Measurements from ENCODE around the gene TNRC6C.

Gene TNRC6C

GRCh38 chr17:78126895-78127238 is 168.4 kb downstream of the TNRC6C start:
- TF ChIP-seq GATA3 (IDR thresholded peaks at IDR 0.05; ENCODE audit: low read depth, low read length) (no peak), GATA2 (IDR thresholded peaks at IDR 0.05; ENCODE audit: low read depth, low read length) (no peak)

- TF ChIP-seq GATA3 (IDR thresholded peaks at IDR 0.05; ENCODE audit: low read depth, low read length) (no peak), GATA2 (IDR thresholded peaks at IDR 0.05; ENCODE audit: low read depth, low read length) (no peak)
Observed at GRCh38 chr17:78127239-78127887, 168.9 kb downstream of the TNRC6C start.

- TF ChIP-seq GATA2 (IDR thresholded peaks at IDR 0.05; ENCODE audit: low read depth, low read length) (no peak), GATA3 (IDR thresholded peaks at IDR 0.05; ENCODE audit: low read depth, low read length) (no peak)
Observed at GRCh38 chr17:78127888-78128550, 169.5 kb downstream of the TNRC6C start.

- no peak for TF ChIP-seq GATA2 (IDR thresholded peaks at IDR 0.05; ENCODE audit: low read depth, low read length)
- no peak for TF ChIP-seq GATA3 (IDR thresholded peaks at IDR 0.05; ENCODE audit: low read depth, low read length)
Observed at GRCh38 chr17:78128551-78129350, 170.2 kb downstream of the TNRC6C start, which contains the start of gene TMC6. TSS of gene TMC6 (minus strand) at chr17:78128755. CDS start at chr17:78126832, 1,923 bp downstream.

- TF ChIP-seq GATA2 (IDR thresholded peaks at IDR 0.05; ENCODE audit: low read depth, low read length) (no peak), GATA3 (IDR thresholded peaks at IDR 0.05; ENCODE audit: low read depth, low read length) (no peak)
Observed at GRCh38 chr17:78129351-78130089, 171.0 kb downstream of the TNRC6C start.

GRCh38 chr17:78130090-78130436 is 171.6 kb downstream of the TNRC6C start:
- TF ChIP-seq GATA3 (IDR thresholded peaks at IDR 0.05; ENCODE audit: low read depth, low read length) (no peak), GATA2 (IDR thresholded peaks at IDR 0.05; ENCODE audit: low read depth, low read length) (no peak)

- TF ChIP-seq GATA2 (IDR thresholded peaks at IDR 0.05; ENCODE audit: low read depth, low read length) = no peak
- TF ChIP-seq GATA3 (IDR thresholded peaks at IDR 0.05; ENCODE audit: low read depth, low read length) = no peak
Observed at GRCh38 chr17:78130437-78131101, 172.1 kb downstream of the TNRC6C start, which contains the start of gene TMC8. TSS of gene TMC8 (plus strand) at chr17:78130771. CDS start at chr17:78131589, 818 bp downstream.

- TF ChIP-seq GATA3 (IDR thresholded peaks at IDR 0.05; ENCODE audit: low read depth, low read length) (no peak), GATA2 (IDR thresholded peaks at IDR 0.05; ENCODE audit: low read depth, low read length) (no peak)
Observed at GRCh38 chr17:78131172-78132083, 172.9 kb downstream of the TNRC6C start.

GRCh38 chr17:78132084-78132676 is 173.7 kb downstream of the TNRC6C start:
- TF ChIP-seq GATA3 (IDR thresholded peaks at IDR 0.05; ENCODE audit: low read depth, low read length) (no peak), GATA2 (IDR thresholded peaks at IDR 0.05; ENCODE audit: low read depth, low read length) (no peak)

GRCh38 chr17:78132767-78133178 is 174.3 kb downstream of the TNRC6C start:
- no peak for TF ChIP-seq GATA2 (IDR thresholded peaks at IDR 0.05; ENCODE audit: low read depth, low read length)
- TF ChIP-seq GATA3 (IDR thresholded peaks at IDR 0.05; ENCODE audit: low read depth, low read length) = no peak

- TF ChIP-seq GATA2 (IDR thresholded peaks at IDR 0.05; ENCODE audit: low read depth, low read length) = no peak
- no peak for TF ChIP-seq GATA3 (IDR thresholded peaks at IDR 0.05; ENCODE audit: low read depth, low read length)
Observed at GRCh38 chr17:78133179-78133951, 174.9 kb downstream of the TNRC6C start.

All from SH-SY5Y (cell line).